ENCODE results near the gene LONP2. TPM values are rescaled to one million over a fixed set of nuclear protein-coding genes. Genes with fewer than 3 reads are reported as not detected.
A peak's percentile ranks its signal among the peaks of the same experiment; 100 is the strongest.
"Not testable (repeated sequence)": the region's sequence is repeated elsewhere in the genome, so short reads cannot be mapped to it uniquely, and the experiment has no call there.

The LONP2 gene
- polyA plus RNA-seq, 1 donor from 2014 or later, result 31.8 TPM

DNA sequence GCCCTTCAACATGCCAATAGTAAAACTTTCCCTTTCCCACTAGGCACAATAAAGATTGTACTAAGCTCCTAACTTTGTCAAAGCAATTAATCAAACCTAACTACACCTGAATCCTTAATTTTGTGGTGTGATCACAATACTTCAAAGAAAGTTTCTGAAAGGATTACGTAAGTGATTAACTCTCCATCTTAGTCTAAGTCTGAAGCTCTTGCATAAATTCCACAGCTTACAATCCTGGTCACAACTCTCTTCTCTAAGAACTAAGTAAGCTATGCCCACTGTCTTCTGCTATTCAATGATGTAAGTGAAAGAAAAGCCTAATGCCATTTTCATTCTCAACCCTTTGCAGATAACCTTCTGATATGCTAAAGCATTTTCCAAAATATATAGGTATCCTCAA is 125.7 kb downstream of the LONP2 start:
- Mint-ChIP-seq H3K9me3 (no peaks in the 10 kb centered on the region), H3K4me1 (peaks cover 25 to 37% (median 31%) of the 10 kb centered on the region in 3 donors), H3K27me3 (no peaks in the 10 kb centered on the region), H3K27ac (no peak overlapping the region), H3K36me3 (no peaks in the 10 kb centered on the region), H3K4me3 (peak overlapping the region in 1 of 4 donors; percentile 17)

- H3K9me3 Mint-ChIP-seq, result no peaks in the 10 kb centered on the region
- H3K27me3 Mint-ChIP-seq, result no peaks in the 10 kb centered on the region
- peaks cover 20 to 32% (median 26%) of the 10 kb centered on the region in 3 donors for H3K4me1 Mint-ChIP-seq
- H3K27ac Mint-ChIP-seq, result no peak overlapping the region
- H3K36me3 Mint-ChIP-seq, result no peaks in the 10 kb centered on the region
- peak overlapping the region in 1 of 4 donors; percentile 17 for H3K4me3 Mint-ChIP-seq
Measured at GRCh38 chr16:48370229-48370628, 126.1 kb downstream of the LONP2 start.

DNA sequence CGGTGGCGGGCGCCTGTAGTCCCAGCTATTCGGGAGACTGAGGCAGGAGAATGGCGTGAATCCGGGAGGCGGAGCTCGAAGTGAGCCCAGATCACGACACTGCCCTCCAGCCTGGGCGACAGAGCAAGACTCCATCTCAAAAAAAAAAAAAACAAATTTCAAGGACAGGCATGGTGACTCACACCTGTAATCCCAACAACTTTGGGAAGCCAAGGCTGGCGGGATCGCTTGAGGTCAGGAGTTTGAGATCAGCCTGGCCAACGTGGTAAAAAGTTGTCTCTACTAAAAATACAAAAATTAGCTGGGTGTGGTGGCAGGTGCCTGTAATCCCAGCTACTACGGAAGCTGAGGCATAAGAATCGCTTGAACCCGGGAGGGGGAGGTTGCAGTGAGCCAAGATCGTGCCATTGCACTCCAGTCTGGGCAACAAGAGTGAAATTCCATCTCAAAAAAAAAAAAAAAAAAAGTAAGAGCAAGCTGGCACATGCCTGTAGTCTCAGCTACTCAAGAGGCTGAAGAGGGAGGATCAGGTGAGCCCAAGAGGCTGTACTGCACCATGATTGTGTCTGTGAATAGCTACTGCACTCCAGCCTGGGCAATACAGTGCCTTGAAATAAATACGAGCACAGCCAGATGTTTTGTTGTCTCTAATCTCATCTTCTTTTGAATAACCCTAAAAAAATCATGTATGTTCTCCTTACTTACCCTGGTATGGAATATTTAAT is 126.7 kb downstream of the LONP2 start:
- not testable (repeated sequence) for H3K36me3 Mint-ChIP-seq, H3K27ac Mint-ChIP-seq, H3K27me3 Mint-ChIP-seq, H3K9me3 Mint-ChIP-seq
- H3K4me1 Mint-ChIP-seq, result peaks cover 16 to 27% (median 24%) of the 10 kb centered on the region in 3 donors
- peak overlapping the region in 1 of 4 donors; percentile 14 for H3K4me3 Mint-ChIP-seq

DNA sequence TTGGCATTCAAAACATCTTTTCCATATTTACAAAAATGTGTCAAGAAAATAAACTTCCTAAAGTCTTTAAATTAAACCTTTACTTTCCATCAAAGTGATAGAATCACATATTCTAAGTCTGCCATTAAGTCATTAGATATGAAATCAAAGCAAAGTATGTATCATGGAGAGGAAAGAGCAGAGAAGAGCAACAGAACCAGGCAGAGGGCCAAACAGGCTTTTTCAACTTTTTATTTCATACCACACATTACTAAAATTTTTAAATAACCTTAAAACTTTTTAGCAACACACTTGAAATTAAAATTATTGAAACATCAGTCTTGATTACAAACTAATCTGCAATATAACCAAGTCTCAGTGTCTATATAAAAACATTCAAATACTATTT is 127.3 kb downstream of the LONP2 start:
- no peak overlapping the region for H3K27ac Mint-ChIP-seq
- H3K4me3 Mint-ChIP-seq, result peak overlapping the region in 1 of 4 donors; percentile 14
- H3K9me3 Mint-ChIP-seq, result no peaks in the 10 kb centered on the region
- no peaks in the 10 kb centered on the region for H3K36me3 Mint-ChIP-seq
- H3K27me3 Mint-ChIP-seq, result no peaks in the 10 kb centered on the region
- peaks cover 13 to 23% (median 22%) of the 10 kb centered on the region in 3 donors for H3K4me1 Mint-ChIP-seq

GRCh38 chr16:48372744-48373143 is 128.6 kb downstream of the LONP2 start:
- Mint-ChIP-seq H3K27me3 (no peaks in the 10 kb centered on the region), H3K27ac (no peak overlapping the region), H3K4me1 (peaks cover 4 to 27% (median 16%) of the 10 kb centered on the region in 3 donors), H3K9me3 (no peaks in the 10 kb centered on the region), H3K36me3 (no peaks in the 10 kb centered on the region), H3K4me3 (no peak overlapping the region)

DNA sequence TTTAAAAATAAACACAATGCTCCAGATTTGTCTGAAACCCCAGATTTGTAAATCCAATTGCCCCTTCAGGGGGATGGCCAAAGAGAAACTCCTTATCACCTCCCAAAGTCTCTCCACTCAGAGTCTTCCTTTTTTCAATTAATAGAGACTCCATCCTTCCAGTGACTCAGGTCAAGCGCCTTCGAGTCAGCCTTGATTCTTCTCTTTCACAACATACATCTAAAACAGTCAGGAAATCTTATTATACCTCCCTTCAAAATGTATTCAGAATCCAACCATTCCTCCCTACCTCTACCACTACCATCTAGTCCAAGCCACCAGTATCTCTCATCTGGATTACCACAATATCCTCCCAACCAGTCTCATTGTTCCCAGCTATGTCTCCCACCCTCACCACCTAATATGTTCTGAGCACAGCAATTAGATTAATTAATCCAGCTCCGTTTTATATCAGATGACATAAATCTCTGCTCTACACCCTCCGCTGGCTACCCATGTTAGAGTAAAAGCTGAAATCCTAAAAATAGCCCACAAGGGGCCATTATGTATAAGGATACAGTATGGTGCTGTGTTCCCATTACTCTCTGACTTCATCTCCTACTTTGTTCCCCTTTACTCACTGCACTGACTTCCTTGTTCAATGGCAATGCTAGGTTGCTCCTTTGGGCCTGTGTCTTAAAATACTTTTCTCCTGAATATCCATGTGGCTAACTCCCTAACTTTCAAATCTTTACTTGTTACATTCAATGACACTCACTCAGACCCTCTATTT is 129.3 kb downstream of the LONP2 start:
- Mint-ChIP-seq H3K27ac (no peak overlapping the region), H3K9me3 (no peaks in the 10 kb centered on the region), H3K27me3 (no peaks in the 10 kb centered on the region), H3K4me3 (no peak overlapping the region), H3K4me1 (peaks cover 11 to 30% (median 20%) of the 10 kb centered on the region in 3 donors), H3K36me3 (no peaks in the 10 kb centered on the region)

GRCh38 chr16:48374255-48374654 is 130.2 kb downstream of the LONP2 start:
- no peaks in the 10 kb centered on the region for H3K36me3 Mint-ChIP-seq
- no peak overlapping the region for H3K27ac Mint-ChIP-seq
- H3K4me1 Mint-ChIP-seq, result peaks cover 19 to 33% (median 26%) of the 10 kb centered on the region in 3 donors
- H3K4me3 Mint-ChIP-seq, result no peak overlapping the region
- H3K27me3 Mint-ChIP-seq, result no peaks in the 10 kb centered on the region
- H3K9me3 Mint-ChIP-seq, result no peaks in the 10 kb centered on the region

GRCh38 chr16:48377301-48377700 is 133.2 kb downstream of the LONP2 start:
- H3K4me3 Mint-ChIP-seq, H3K9me3 Mint-ChIP-seq, H3K27me3 Mint-ChIP-seq, H3K27ac Mint-ChIP-seq, H3K36me3 Mint-ChIP-seq: not testable (repeated sequence)
- peaks cover 31 to 37% (median 36%) of the 10 kb centered on the region in 3 donors for H3K4me1 Mint-ChIP-seq

DNA sequence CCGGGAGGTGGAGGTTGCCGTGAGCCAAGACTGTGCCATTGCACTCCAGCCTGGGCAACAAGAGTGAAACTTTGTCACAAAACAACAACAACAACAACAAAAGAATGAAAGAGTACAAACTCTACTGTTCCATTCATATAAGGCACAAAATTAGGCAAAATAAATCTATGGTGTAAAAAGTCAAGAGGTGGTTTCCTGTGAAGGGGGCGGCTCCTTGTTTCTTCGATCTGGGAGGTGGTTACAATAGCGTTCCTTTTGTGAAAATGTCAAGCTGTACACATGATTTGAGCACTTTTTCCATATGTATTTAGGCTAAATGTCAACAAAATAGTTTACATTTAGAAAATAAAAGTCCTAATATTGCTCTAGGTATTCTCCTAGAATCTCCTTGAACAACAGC is 134.2 kb downstream of the LONP2 start:
- H3K4me1 Mint-ChIP-seq, result peaks cover 35 to 41% (median 38%) of the 10 kb centered on the region in 3 donors
- peaks cover 5% of the 10 kb centered on the region for H3K36me3 Mint-ChIP-seq
- no peaks in the 10 kb centered on the region for H3K27me3 Mint-ChIP-seq
- H3K27ac Mint-ChIP-seq, result no peak overlapping the region
- H3K4me3 Mint-ChIP-seq, result peak overlapping the region in 1 of 4 donors; percentile 72
- no peaks in the 10 kb centered on the region for H3K9me3 Mint-ChIP-seq

- H3K4me1 Mint-ChIP-seq, result peaks cover 38 to 46% (median 44%) of the 10 kb centered on the region in 3 donors
- no peaks in the 10 kb centered on the region for H3K27me3 Mint-ChIP-seq
- peak overlapping the region in 2 of 4 donors; percentile 33 to 72 for H3K4me3 Mint-ChIP-seq
- H3K36me3 Mint-ChIP-seq, result peaks cover 5% of the 10 kb centered on the region
- no peaks in the 10 kb centered on the region for H3K9me3 Mint-ChIP-seq
- no peak overlapping the region for H3K27ac Mint-ChIP-seq
Measured at GRCh38 chr16:48378836-48379235, 134.7 kb downstream of the LONP2 start.

- Mint-ChIP-seq H3K27ac (no peak overlapping the region), H3K36me3 (peaks cover 5% of the 10 kb centered on the region), H3K4me1 (peaks cover 41 to 49% (median 47%) of the 10 kb centered on the region in 3 donors), H3K9me3 (no peaks in the 10 kb centered on the region), H3K4me3 (peak overlapping the region in 2 of 4 donors; percentile 34 to 39), H3K27me3 (no peaks in the 10 kb centered on the region)
Measured at GRCh38 chr16:48381201-48381600, 137.1 kb downstream of the LONP2 start.

DNA sequence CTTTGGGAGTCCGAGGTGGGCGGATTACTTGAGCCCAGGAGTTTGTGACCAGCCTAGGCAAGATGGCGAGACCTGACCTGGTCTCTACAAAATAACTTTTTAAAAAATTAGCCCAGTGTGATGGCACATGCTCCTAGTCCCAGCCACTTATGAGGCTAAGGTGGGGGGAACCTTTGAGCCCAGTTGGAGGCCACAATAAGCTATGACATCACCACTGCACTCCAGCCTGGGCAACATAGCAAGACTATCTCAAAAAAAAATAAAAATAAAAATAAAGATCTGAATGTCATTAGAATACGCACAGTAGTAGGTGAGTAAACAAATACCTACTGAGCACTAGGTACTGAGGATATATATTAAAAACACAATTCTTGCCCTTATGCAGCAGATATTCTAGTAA is 138.0 kb downstream of the LONP2 start:
- peaks cover 41 to 46% (median 42%) of the 10 kb centered on the region in 3 donors for H3K4me1 Mint-ChIP-seq
- no peaks in the 10 kb centered on the region for H3K27me3 Mint-ChIP-seq
- H3K9me3 Mint-ChIP-seq, result no peaks in the 10 kb centered on the region
- peak overlapping the region in 1 of 3 donors; percentile 60 for H3K27ac Mint-ChIP-seq
- H3K36me3 Mint-ChIP-seq, result peaks cover 5% of the 10 kb centered on the region
- H3K4me3 Mint-ChIP-seq, result peak overlapping the region in 1 of 4 donors; percentile 75

GRCh38 chr16:48383009-48383876 is 139.1 kb downstream of the LONP2 start:
- peaks cover 5% of the 10 kb centered on the region for H3K36me3 Mint-ChIP-seq

DNA sequence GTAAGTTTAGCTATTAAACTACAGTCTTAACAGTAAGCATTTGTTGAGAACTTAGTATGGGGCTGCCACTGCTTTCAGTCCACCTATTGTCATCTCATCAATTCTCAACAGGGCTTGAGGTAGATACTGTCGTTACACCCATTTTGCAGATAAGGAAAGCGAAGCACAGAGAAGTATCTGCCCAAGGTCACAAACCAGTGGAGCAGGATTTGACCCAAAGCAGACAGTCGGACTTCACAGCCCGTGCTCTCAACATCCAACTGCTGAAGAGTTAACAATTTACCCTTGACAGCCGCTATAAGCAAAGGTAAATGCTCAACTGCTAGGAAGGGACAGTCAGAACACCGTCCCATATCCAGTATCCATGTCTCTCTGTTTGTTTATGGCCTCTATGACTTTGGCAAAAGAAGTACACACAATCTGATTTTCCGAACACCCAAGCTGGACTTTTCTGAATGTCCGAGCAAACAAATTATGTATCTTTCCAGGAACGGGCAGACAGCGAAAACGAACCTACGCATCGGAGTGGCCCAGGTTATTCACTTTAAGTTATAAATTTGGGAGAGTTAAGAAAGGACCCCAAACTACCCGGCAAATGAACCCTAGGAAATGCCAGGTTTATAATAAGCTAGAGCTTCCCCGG is 139.9 kb downstream of the LONP2 start:
- H3K4me1 Mint-ChIP-seq, result peaks cover 29 to 36% (median 32%) of the 10 kb centered on the region in 3 donors

More at GRCh38 chr16:48383009-48383876, 139.1 kb downstream of the LONP2 start:
- peak overlapping the region; percentile 92 to 98 (median 97) for H3K4me3 Mint-ChIP-seq
- no peaks in the 10 kb centered on the region for H3K9me3 Mint-ChIP-seq
- no peaks in the 10 kb centered on the region for H3K27me3 Mint-ChIP-seq
- H3K27ac Mint-ChIP-seq, result peak overlapping the region; percentile 46 to 95 (median 90)
- H3K4me1 Mint-ChIP-seq, result peaks cover 36 to 44% (median 40%) of the 10 kb centered on the region in 3 donors

More for the DNA sequence above, 139.9 kb downstream of the LONP2 start:
- H3K27ac Mint-ChIP-seq, result peak overlapping the region; percentile 90 to 96 (median 95)
- peaks cover 5% of the 10 kb centered on the region for H3K36me3 Mint-ChIP-seq
- H3K4me3 Mint-ChIP-seq, result peak overlapping the region; percentile 92 to 98 (median 97)
- no peaks in the 10 kb centered on the region for H3K27me3 Mint-ChIP-seq
- no peaks in the 10 kb centered on the region for H3K9me3 Mint-ChIP-seq
